Peyer's patch (tissue), 4 donors: ENCODE data around the gene TTC34. TPM values are rescaled to one million over a fixed set of nuclear protein-coding genes. Genes with fewer than 3 reads are reported as not detected.

Source experiments
- DNase-seq, 3 donors: peaks; one replicate each; pipeline ENCODE4 v3.0.0-alpha.2; 2017 to 2019
- H3K27ac ChIP-seq, 4 donors: fragments of 200-600 bp; sonication (generic); one replicate each; pipeline ENCODE4 v1.5.1; 2016 to 2019
- H3K27me3 ChIP-seq, 2 donors: fragments of 200-600 bp; sonication (generic); one replicate each; pipeline ENCODE4 v1.5.1; 2019
- H3K36me3 ChIP-seq, 3 donors: fragments of 200-600 bp; sonication (generic); one replicate each; pipeline ENCODE4 v1.5.1; 2016 to 2019
- H3K4me1 ChIP-seq, 4 donors: fragments of 200-600 bp; sonication (generic); one replicate each; pipeline ENCODE4 v1.5.1; 2016 to 2019
- H3K4me3 ChIP-seq, 4 donors: fragments of 200-600 bp; sonication (generic); 1 replicate in 3 of 4; 2 replicates in 1 of 4; pipeline ENCODE4 v1.5.1; 2016 to 2019; ENCODE audit warnings: mild to moderate bottlenecking in 1 of 4
- H3K9me3 ChIP-seq, 4 donors: fragments of 200-600 bp; sonication (generic); one replicate each; pipeline ENCODE4 v1.5.1; 2016 to 2019; ENCODE audit warnings: mild to moderate bottlenecking in 1 of 4
- POLR2A ChIP-seq, 2 donors: fragments of 450-650 bp; IDR thresholded peaks; one replicate each; pipeline ENCODE4 v1.5.1; 2017; ENCODE audit warnings: antibody characterized with exemption in 2 of 2, mild to moderate bottlenecking in 2 of 2, moderate library complexity in 2 of 2
- total RNA-seq, 4 donors: library from RNA; depleted of rRNA; stranded (reverse); fragments of >200 nt; gene quantifications; one replicate each; pipeline ENCODE4 v1.1.0, GENCODE V29; 2016
- TF ChIP-seq, protein P1 (sequence below), 6 experiments: fragments of 450-650 bp in 4 of 6; fragments of 200-600 bp in 2 of 6; sonication (generic) in 1 of 6; IDR thresholded peaks; one replicate each; pipeline ENCODE4 v1.5.1; 2017 to 2019; ENCODE audit warnings: antibody characterized with exemption in 6 of 6, mild to moderate bottlenecking in 3 of 6, moderate library complexity in 1 of 6

Gene TTC34
- total RNA-seq, 4 donors from 2014 or later = 0.53 to 2.4 (median 1.5) TPM

DNA sequence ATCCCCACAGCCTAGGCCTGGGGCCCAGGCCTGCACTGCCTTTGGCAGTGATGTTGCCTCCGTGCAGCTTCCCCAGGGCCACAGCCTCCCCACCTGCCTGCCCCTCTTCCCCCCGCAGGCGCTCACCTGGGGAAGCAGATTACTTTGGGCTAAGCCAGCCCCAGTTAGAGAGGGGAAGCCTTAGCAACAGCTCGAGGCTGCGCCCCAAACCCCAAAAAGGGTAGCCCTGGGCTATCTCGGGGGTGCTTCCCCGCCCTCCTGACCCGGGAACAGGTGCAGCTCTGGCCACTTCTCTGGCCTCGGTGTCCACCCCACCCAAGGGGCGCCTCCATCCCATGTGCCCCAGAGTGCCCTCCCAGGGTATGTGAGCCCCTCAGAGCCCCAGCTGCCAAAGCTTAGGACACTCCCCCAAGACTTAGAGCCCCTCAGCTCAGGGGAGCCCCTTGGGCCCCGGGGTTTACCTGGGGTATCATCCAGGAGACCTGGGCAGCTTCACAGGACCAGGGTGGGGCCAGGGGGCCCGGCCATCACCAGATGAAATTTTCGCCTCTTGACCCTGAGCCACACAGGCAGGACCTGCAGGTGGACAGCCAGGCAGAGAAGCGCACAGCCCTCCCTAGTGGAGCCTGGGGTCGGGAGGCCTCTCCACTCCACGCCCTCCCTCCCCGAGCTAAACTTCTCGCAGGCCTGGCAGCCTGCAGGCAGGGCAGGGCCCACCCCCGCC is 3.3 kb upstream of the TTC34 start:
- Histone ChIP-seq H3K27ac (no peak overlapping the region), H3K9me3 (no peaks in the 10 kb centered on the region), H3K27me3 (no peaks in the 10 kb centered on the region), H3K4me3 (no peak overlapping the region), H3K36me3 (no peaks in the 10 kb centered on the region), H3K4me1 (no peaks in the 10 kb centered on the region)
- TF ChIP-seq POLR2A (IDR thresholded peaks at IDR 0.05) = no peak
- DNase-seq = no peak

DNA sequence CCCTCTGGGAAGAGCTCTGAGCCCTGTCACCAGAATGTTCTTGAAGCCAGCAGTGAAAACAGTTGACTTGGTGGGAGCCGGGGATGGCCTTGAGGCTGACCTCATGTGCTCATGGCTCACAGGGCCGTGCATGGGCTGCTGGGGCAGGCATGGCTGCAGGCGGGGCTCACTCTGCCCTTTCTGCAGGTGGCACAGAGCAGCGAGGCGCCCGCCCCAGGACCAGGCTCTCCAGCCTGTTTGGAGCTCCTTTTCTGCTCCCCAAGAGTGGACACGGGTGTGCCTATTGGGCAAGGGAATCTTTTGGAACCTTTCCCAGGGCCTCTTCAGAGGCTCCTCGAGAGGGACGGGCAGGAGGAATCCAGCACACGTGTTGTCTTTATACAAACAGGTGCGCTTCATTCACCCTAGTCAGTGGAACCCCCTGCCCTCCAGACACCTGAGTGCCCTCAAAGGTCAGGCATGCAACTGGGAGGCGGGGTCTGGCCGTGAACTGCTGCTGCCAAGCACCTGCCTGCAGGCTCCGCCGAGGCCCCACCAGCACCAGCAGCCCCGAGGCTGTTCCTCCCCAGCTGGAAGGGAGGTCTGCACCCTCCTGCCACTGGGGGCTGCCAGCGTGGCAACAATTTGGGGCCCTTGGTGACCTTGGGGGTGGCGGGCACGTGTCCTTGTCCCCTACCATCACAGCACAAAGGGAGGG is 2.6 kb upstream of the TTC34 start:
- TF ChIP-seq POLR2A (IDR thresholded peaks at IDR 0.05) = no peak
- TF ChIP-seq, protein P1, sequence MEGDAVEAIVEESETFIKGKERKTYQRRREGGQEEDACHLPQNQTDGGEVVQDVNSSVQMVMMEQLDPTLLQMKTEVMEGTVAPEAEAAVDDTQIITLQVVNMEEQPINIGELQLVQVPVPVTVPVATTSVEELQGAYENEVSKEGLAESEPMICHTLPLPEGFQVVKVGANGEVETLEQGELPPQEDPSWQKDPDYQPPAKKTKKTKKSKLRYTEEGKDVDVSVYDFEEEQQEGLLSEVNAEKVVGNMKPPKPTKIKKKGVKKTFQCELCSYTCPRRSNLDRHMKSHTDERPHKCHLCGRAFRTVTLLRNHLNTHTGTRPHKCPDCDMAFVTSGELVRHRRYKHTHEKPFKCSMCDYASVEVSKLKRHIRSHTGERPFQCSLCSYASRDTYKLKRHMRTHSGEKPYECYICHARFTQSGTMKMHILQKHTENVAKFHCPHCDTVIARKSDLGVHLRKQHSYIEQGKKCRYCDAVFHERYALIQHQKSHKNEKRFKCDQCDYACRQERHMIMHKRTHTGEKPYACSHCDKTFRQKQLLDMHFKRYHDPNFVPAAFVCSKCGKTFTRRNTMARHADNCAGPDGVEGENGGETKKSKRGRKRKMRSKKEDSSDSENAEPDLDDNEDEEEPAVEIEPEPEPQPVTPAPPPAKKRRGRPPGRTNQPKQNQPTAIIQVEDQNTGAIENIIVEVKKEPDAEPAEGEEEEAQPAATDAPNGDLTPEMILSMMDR (IDR thresholded peaks at IDR 0.05) = no peak
- no peak for DNase-seq
- Histone ChIP-seq H3K4me1 (no peaks in the 10 kb centered on the region), H3K4me3 (no peak overlapping the region), H3K9me3 (no peaks in the 10 kb centered on the region), H3K27me3 (no peaks in the 10 kb centered on the region), H3K27ac (no peak overlapping the region), H3K36me3 (no peaks in the 10 kb centered on the region)

DNA sequence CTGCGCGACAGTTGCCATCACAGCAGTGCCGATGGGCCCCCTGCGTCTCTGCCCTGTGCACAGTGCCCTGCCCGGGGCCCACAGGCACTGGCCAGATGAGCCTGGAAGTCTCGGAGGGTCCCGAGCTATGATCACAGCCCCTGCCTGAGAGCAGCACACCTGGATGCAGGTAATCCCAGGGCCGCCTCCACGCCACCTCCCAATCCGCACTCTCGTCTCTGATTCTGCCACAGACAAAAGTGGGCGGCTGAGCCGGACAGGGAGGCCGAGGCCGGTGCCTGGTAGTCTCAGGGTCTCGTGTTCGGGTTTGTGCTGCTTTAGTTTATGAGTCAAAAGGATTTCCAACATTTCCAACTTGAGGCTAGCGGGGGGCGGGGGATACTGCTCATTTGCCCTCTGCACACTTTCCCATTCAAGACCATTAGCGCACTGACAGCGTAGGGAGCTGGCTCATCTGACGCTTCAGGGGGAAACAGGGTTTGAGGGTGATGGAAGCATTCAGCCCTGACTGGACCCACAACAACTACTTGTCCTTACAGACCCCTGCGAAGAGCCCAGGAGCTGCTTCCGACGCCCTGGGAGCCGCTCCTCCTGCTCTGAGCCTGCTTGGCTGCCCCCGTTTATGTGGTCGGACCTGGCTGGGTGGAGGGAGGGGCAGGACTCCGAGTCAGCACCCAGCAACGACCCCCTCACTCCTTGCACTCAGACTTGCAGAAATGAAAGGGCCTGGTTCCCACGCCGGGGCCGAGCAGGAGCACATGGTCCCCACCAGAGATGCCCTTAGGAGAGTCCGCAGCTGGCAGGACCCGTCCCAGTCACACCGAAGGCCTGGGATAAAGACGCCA is 1.8 kb upstream of the TTC34 start:
- no peak overlapping the region for H3K27ac ChIP-seq
- no peaks in the 10 kb centered on the region for H3K9me3 ChIP-seq
- no peak for DNase-seq
- H3K36me3 ChIP-seq = no peaks in the 10 kb centered on the region
- no peaks in the 10 kb centered on the region for H3K4me1 ChIP-seq
- TF ChIP-seq, protein P1 (IDR thresholded peaks at IDR 0.05) = no peak
- no peak for TF ChIP-seq POLR2A (IDR thresholded peaks at IDR 0.05)
- no peaks in the 10 kb centered on the region for H3K27me3 ChIP-seq
- H3K4me3 ChIP-seq = no peak overlapping the region

DNA sequence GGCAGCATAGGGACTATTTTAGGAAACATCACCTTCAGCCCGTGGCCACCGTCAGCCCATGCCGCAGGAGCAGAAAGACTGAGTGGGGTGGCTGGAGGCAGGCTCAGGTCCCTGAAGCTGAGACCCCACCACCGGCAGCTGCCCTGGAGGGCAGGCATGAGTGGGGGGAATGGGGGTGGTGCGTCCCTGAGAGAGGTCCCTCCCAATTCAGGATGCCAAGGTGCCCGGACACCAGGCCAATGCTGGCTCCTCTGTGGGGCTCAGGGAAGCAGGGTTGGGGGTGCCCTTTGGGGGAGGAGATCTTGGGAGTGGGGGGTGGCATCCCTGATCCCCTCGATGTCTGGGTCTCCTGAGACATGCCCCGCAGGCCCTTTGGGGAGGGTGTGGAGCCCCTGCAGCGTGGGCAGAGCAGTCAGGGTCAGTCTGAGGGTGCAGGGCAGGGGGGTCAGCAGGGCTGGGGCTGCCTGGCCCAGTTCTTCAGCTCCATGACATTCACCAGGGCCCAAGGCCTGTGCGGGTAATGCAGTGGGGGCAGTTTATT is 998 bp upstream of the TTC34 start:
- Histone ChIP-seq H3K27me3 (no peaks in the 10 kb centered on the region), H3K36me3 (no peaks in the 10 kb centered on the region), H3K4me1 (no peaks in the 10 kb centered on the region), H3K27ac (no peak overlapping the region), H3K9me3 (no peaks in the 10 kb centered on the region), H3K4me3 (no peak overlapping the region)
- no peak for DNase-seq
- TF ChIP-seq, protein P1 (IDR thresholded peaks at IDR 0.05) = no peak
- no peak for TF ChIP-seq POLR2A (IDR thresholded peaks at IDR 0.05)

DNA sequence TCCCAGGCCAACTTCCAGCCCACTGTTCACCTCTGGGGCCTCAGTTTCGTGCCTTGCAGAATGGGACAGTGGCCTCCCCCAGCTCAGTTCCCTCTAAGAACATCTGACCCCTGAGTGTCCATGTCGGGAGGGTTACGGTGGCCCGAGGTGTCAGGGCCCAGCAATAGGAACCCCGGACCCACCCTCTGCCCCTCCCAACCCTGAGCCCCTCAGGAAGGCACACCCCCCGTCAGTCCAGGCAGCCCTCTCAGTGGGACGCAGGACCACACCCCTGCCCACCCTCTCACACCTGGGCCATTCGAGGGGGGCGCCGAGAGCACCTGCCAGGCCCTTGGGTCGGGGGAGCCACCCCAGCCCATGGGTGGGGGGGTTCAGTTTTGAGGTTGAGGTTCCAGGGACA is 447 bp downstream of the TTC34 start:
- DNase-seq = peak in 1 of 3 donors; percentile 38
- Histone ChIP-seq H3K9me3 (no peaks in the 10 kb centered on the region), H3K4me1 (no peaks in the 10 kb centered on the region), H3K27me3 (no peaks in the 10 kb centered on the region), H3K27ac (no peak overlapping the region), H3K36me3 (no peaks in the 10 kb centered on the region), H3K4me3 (no peak overlapping the region)
- TF ChIP-seq, protein P1 (IDR thresholded peaks at IDR 0.05) = no peak
- TF ChIP-seq POLR2A (IDR thresholded peaks at IDR 0.05) = no peak
